NCI-H345 (cell line): ENCODE data around the gene ESAM.
A peak's percentile ranks its signal among the peaks of the same experiment; 100 is the strongest.
"Not testable (repeated sequence)": the region's sequence is repeated elsewhere in the genome, so short reads cannot be mapped to it uniquely, and the experiment has no call there.

Source experiments
- DNase-seq: peaks from one replicate; lab custom pipeline; 2025; lab: John Stamatoyannopoulos, UW

The ESAM gene

DNA sequence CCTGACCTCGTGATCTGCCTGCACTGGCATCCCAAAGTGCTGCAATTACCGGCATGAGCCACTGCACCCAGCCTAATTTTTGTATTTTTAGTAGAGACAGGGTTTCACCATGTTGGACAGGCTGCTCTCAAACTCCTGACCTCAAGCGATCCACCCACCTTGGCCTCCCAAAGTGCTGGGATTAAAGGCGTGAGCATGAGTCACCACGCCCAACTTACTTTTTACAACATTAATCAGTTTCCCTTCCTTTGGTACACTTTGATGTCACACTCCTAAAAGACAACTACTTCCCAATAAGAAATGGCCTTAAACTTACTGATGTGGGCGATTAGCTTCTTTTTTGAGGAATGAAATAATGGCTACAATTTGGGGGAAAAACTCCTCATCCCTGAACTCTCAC, 8.9 kb upstream of the ESAM start:
- not testable (repeated sequence) for DNase-seq

GRCh38 chr11:124769806-124770774, 8.0 kb upstream of the ESAM start:
- no peak for DNase-seq

- no peak for DNase-seq
These were observed 6.8 kb upstream of the ESAM start for GRCh38 chr11:124768914-124769313.

- DNase-seq = no peak
These were observed 4.1 kb upstream of the ESAM start for GRCh38 chr11:124766156-124766555.

DNA sequence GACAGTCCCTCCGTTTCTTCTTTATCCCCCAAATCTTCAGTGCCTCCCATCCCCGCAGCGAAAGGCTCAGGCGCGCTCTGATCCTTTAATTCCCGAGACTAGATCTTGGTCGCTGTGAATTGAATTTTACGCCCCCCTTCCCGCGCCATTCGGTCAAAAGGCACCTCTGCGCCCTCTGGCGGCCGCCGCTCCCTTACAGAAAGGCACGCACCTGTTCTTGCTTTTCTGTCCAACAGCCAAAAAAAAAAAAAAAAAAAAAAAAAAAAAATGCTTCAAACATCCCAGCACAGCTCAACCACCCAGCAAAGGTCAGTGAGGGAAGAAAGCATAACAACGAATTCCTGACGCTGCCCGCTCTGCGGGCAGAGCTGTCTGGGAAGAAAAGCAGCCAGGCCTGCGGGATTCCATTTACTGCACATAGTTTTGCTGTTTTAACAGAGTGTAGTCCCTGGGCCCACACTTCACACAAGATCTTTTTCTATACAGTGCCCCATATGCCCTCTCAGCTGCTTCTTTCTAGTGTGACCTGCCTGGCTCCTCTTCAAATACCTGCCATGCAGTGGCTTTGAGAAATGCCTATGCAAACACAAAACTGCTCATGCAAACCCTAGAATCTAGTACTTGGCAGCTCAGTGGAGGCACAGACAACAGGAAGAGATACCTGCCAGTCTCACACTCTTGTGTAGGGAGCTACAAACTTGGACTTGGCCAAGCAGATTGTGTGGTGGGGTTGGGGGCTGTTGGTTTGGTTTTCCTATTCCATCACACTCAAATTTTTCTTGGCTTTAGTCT, 1.3 kb upstream of the ESAM start:
- DNase-seq = peak; percentile 63

DNA sequence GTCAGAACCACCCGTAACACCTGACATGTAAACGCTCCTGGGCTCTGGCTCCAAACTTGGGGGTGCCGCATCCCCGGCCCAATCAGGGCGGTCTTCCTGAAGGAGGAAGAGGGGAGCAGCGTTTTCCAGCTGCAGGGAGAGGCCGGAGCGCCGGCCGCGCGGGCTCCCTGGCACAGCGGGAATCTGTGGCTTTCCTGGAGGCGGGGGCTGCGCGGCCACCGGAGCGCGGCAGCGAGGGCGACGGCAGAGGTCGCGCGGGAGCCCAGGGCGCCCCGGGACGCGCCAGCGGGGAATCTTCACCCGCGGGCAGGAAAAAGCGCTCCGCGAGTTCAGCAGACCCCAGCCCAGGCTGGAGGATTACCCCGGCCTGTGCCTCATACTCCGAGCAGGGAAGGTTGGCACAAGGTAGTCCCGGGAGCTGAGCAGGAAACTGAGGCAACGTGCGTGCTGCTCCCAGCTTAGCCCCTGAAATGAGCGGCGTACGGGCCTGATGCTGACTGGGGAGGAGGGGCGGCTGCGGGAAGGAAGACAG, 600 bp upstream of the ESAM start:
- peak; percentile 36 for DNase-seq

- DNase-seq = no peak
These were observed 587 bp downstream of the ESAM start for GRCh38 chr11:124761301-124762104.

DNA sequence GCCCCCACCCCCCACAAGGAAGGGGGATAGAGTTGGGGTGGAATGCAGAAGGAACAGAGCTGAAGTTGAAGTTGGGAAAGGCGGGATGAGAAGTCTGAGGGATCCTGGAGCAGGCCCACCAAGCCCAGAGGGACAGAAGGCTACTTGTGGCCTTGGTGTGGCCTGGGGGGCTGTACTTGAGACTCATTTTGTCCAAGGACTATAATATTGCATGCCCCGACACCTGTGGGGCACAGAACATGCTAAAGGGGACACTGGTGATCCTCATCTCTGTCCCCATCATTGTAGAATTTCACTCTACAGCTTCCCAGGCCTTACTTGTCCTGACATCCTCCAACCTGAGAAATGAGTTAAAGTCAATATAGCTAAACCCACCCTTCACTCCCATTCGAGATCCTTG, 1.3 kb downstream of the ESAM start:
- no peak for DNase-seq

GRCh38 chr11:124760205-124760652, 1.9 kb downstream of the ESAM start:
- DNase-seq = no peak

DNA sequence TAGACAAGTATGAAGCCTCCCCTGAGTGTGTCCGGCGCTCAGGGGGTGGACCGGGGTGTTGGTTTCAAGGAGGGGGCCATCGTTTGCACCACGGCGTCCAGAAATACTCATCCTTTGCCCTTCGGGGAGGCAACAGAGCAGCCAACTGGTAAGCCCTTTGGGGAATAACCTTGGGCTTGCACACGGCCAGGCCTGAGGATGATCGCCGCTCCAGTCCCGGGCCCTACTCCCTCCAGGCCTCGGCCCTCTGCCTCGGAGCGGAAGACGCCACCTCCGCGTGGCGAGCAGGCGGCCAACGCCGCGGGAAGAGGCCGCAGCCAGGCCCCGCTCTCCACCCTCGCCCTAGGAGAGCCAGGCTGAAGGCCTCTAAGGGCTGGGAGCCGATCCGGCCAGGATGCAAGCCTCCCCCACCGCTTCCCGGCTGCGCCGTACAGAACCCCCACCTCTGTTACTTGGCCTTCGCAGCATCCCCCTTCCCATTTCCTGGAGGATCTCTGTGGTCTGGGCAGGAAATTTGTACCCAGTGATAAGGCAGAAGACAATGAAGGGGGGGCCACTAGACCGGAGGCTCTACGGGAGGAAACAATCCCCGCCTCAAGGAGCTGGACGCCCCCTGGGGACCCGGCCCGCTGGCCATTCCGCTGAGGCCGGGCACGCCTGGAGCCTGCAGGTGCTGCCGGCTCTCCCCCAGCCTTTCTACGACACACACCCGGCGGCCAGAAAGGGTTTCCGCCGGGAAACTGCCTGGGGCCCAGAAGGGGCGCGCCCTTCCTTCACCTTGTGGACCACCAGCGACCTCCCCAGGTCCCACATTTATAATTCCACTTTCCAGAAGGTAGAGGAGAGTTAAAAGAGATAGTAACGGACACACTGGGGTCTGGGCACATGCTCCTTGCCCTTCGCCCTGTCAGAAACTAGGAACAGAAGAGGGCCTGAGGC, 2.6 kb downstream of the ESAM start:
- no peak for DNase-seq

GRCh38 chr11:124758355-124759265, 3.5 kb downstream of the ESAM start:
- DNase-seq = peak; percentile 56

- no peak for DNase-seq
These were observed 4.8 kb downstream of the ESAM start for GRCh38 chr11:124757320-124757719.

DNA sequence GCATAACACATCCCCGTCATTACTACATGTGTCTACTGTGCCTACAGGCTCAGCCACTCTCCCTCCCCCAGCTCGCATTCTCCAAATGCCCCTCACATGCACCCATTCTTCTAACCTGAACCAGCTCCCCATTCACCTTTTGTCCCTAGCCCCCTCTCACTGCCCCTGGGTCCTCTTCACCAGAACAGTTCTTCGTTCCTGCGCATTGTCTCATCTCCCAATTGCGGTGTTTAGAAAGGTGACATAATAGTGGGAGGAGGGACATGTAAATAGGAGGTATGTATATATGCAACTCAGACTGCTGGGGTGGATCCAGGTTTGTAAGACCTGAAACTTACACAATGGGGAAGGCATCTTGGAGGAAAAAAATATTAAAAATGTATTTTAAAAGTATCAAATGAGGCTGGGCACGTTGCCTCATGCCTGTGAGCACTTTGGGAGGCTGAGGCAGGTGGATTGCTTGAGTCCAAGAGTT, 5.3 kb downstream of the ESAM start:
- no peak for DNase-seq

GRCh38 chr11:124756033-124756752, 5.9 kb downstream of the ESAM start:
- DNase-seq = no peak

GRCh38 chr11:124754710-124755109, 7.4 kb downstream of the ESAM start:
- DNase-seq = no peak

GRCh38 chr11:124754309-124754708, 7.8 kb downstream of the ESAM start:
- DNase-seq = no peak

GRCh38 chr11:124753624-124754023, 8.5 kb downstream of the ESAM start:
- DNase-seq = no peak

DNA sequence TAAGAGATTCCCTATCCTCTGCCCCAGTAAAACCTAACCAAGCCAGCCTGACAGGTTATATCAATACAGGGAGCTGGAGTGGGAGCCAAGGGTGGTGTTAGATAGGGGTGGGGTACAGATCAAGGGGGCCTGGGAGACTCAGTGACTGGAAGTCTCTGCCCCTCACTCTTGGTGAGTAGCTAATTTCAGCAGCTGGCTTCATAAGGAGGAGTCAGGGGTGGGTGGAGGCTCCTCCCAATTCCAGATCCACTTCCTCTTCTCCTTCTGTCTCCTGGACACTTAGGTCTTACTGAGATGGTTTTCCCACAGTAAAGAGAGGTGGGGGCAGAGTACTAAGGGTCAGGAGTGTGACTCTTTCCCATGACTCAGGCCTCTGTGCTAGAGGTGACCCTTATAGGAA, 8.9 kb downstream of the ESAM start:
- no peak for DNase-seq
